Tibial artery (tissue), 4 donors: ENCODE results near the gene SULT2B1.

ENCODE experiments used
- DNase-seq, 2 donors: peaks; one replicate each; pipeline ENCODE4 v3.0.0-alpha.2; 2019
- H3K27ac ChIP-seq, 2 donors: fragments of 200-600 bp; sonication (generic) in 1 of 2; 1 replicate in 1 of 2; 2 replicates in 1 of 2; pipeline ENCODE4 v1.5.1; 2018 to 2019; ENCODE audit warnings: mild to moderate bottlenecking in 1 of 2
- H3K27me3 ChIP-seq, 2 donors: fragments of 200-600 bp; sonication (generic) in 1 of 2; one replicate each; pipeline versions ENCODE4 v1.5.1 to v1.6.0; 2016 to 2019
- H3K36me3 ChIP-seq, 3 donors: fragments of 200-600 bp; sonication (generic) in 2 of 3; one replicate each; pipeline ENCODE4 v1.5.1; 2016 to 2019; ENCODE audit warnings: mild to moderate bottlenecking in 2 of 3
- H3K4me1 ChIP-seq, 4 donors: fragments of 200-600 bp; sonication (generic) in 2 of 4; 1 replicate in 3 of 4; 2 replicates in 1 of 4; pipeline ENCODE4 v1.5.1; 2016 to 2019
- H3K4me3 ChIP-seq, 2 donors: fragments of 200-600 bp; sonication (generic) in 1 of 2; 1 replicate in 1 of 2; 2 replicates in 1 of 2; pipeline ENCODE4 v1.5.1; 2018 to 2019; ENCODE audit warnings: mild to moderate bottlenecking in 2 of 2
- H3K9me3 ChIP-seq, 3 donors: fragments of 200-600 bp; sonication (generic) in 1 of 3; one replicate each; pipeline ENCODE4 v1.5.1; 2016 to 2019
- CTCF ChIP-seq, 2 experiments: fragments of 200-600 bp in 1 of 2; fragments of 450-650 bp in 1 of 2; IDR thresholded peaks; one replicate each; pipeline ENCODE4 v1.5.1; 2017 to 2019; ENCODE audit warnings: antibody characterized with exemption in 2 of 2, mild to moderate bottlenecking in 1 of 2, moderate library complexity in 1 of 2
- intact Hi-C: fragments of 100-400 bp; cut with DNase I; formaldehyde crosslinking; loops from one replicate; pipeline ENCODE4 v1.15.0; 2023; ENCODE audit warnings: low total_unique reads

The SULT2B1 gene

GRCh38 chr19:48614436-48615230 is 62.7 kb downstream of the SULT2B1 start, which contains the start of gene FAM83E:
TSS of gene FAM83E (minus strand) at chr19:48615076. CDS start at chr19:48613372, 1,704 bp downstream.
- DNase-seq, result peak in 1 of 2 donors; percentile 64
- H3K27ac ChIP-seq, result no peak within 1 kb of the TSS
- intact Hi-C loops, result no loop called here

GRCh38 chr19:48615231-48616040 is 63.5 kb downstream of the SULT2B1 start:
- no peaks in the 10 kb centered on the region for H3K27me3 ChIP-seq
- peaks cover 0 to 57% (median 22%) of the 10 kb centered on the region in 4 donors for H3K4me1 ChIP-seq
- intact Hi-C loops, result no loop called here
- DNase-seq, result peak in 1 of 2 donors; percentile 64
- H3K9me3 ChIP-seq, result no peaks in the 10 kb centered on the region
- no peak overlapping the region for H3K4me3 ChIP-seq
- TF ChIP-seq CTCF (IDR thresholded peaks at IDR 0.05), result no peak
- peaks cover 24 to 33% (median 31%) of the 10 kb centered on the region in 3 donors for H3K36me3 ChIP-seq
- no peak overlapping the region for H3K27ac ChIP-seq

More at GRCh38 chr19:48614436-48615230, 62.7 kb downstream of the SULT2B1 start, which contains the start of gene FAM83E:
- Histone ChIP-seq H3K36me3 (peaks cover 24 to 33% (median 31%) of the 10 kb centered on the region in 3 donors), H3K4me3 (no peak within 1 kb of the TSS), H3K9me3 (no peaks in the 10 kb centered on the region), H3K4me1 (peaks cover 0 to 49% (median 16%) of the 10 kb centered on the region in 4 donors), H3K27me3 (no peaks in the 10 kb centered on the region)
- TF ChIP-seq CTCF (IDR thresholded peaks at IDR 0.05), result no peak

GRCh38 chr19:48616041-48616436 is 64.1 kb downstream of the SULT2B1 start:
- intact Hi-C loops, result no loop called here
- Histone ChIP-seq H3K9me3 (no peaks in the 10 kb centered on the region), H3K27me3 (no peaks in the 10 kb centered on the region), H3K4me1 (peaks cover 0 to 62% (median 22%) of the 10 kb centered on the region in 4 donors), H3K4me3 (no peak overlapping the region), H3K27ac (no peak overlapping the region), H3K36me3 (peaks cover 24 to 33% (median 31%) of the 10 kb centered on the region in 3 donors)
- TF ChIP-seq CTCF (IDR thresholded peaks at IDR 0.05), result no peak
- DNase-seq, result peak in 1 of 2 donors; percentile 61

- TF ChIP-seq CTCF (IDR thresholded peaks at IDR 0.05), result no peak
- intact Hi-C loops, result no loop called here
- Histone ChIP-seq H3K4me3 (no peak overlapping the region), H3K36me3 (peaks cover 24 to 33% (median 31%) of the 10 kb centered on the region in 3 donors), H3K4me1 (peaks cover 0 to 62% (median 22%) of the 10 kb centered on the region in 4 donors), H3K27me3 (no peaks in the 10 kb centered on the region), H3K9me3 (no peaks in the 10 kb centered on the region), H3K27ac (no peak overlapping the region)
- DNase-seq, result no peak
Observed at GRCh38 chr19:48616491-48617056, 64.6 kb downstream of the SULT2B1 start.

- H3K27ac ChIP-seq, result peak overlapping the region in 1 of 2 donors; percentile 91
- intact Hi-C loops, result no loop called here
- H3K4me3 ChIP-seq, result peak overlapping the region; percentile 72 to 81
- no peaks in the 10 kb centered on the region for H3K27me3 ChIP-seq
- no peaks in the 10 kb centered on the region for H3K9me3 ChIP-seq
- no peak for TF ChIP-seq CTCF (IDR thresholded peaks at IDR 0.05)
- peak in 1 of 2 donors; percentile 60 for DNase-seq
- peaks cover 24 to 35% (median 31%) of the 10 kb centered on the region in 3 donors for H3K36me3 ChIP-seq
- peaks cover 0 to 62% (median 22%) of the 10 kb centered on the region in 4 donors for H3K4me1 ChIP-seq
Observed at GRCh38 chr19:48617146-48617937, 65.4 kb downstream of the SULT2B1 start.
